ENCODE measurements around the gene ADH6.

DNA sequence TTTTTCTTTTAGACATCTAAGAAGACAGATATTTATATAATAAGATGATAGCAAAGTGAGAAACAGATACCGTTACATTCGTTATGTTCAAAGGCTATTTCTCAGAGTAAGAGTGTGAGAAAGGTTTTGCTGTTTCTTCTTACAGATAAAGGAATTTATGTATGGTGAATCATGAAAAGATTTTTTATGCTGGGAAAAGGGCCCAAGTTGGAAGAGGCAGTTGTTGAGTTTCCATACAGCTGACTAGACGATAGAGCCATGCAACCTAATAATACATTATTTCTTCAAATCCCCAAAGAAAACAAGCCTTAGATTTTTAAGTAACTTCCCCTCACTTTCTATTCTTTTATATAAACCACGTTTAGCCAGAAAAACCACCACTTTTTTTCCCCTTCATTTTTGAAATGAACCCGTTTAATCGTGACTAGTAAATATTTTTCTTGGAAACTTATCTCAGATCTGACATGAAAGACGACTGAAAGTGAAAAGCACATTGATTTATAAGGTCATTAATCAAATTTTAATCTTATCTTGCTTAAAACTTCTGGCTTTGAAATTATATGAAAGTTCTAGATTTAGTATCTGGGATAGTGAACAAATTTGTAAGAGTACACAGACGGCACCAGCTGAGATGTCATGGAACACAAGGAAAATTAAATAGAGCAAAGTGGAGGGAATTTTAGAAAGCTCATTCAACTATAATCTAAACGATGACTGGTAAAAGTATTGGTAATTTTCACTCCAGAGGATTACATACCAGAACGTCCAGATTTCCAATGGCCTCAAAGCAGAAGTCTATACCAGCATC, 10.9 kb downstream of the ADH6 start:
- TF ChIP-seq, protein P1, sequence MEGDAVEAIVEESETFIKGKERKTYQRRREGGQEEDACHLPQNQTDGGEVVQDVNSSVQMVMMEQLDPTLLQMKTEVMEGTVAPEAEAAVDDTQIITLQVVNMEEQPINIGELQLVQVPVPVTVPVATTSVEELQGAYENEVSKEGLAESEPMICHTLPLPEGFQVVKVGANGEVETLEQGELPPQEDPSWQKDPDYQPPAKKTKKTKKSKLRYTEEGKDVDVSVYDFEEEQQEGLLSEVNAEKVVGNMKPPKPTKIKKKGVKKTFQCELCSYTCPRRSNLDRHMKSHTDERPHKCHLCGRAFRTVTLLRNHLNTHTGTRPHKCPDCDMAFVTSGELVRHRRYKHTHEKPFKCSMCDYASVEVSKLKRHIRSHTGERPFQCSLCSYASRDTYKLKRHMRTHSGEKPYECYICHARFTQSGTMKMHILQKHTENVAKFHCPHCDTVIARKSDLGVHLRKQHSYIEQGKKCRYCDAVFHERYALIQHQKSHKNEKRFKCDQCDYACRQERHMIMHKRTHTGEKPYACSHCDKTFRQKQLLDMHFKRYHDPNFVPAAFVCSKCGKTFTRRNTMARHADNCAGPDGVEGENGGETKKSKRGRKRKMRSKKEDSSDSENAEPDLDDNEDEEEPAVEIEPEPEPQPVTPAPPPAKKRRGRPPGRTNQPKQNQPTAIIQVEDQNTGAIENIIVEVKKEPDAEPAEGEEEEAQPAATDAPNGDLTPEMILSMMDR (IDR thresholded peaks at IDR 0.05): no peak
- no peak for TF ChIP-seq POLR2A (IDR thresholded peaks at IDR 0.05)

All from testis (tissue), 2 donors.